Ovary (tissue), 3 donors: ENCODE data around the gene ITGA6.

Experiments
- EP300 ChIP-seq: sonication (generic); formaldehyde crosslinking; IDR thresholded peaks from one replicate; pipeline ENCODE4 v1.6.1; 2017; ENCODE audit warnings: antibody characterized with exemption
- POLR2A ChIP-seq: fragments of 450-650 bp; IDR thresholded peaks from one replicate; pipeline ENCODE4 v1.6.1; 2017; ENCODE audit warnings: antibody characterized with exemption, mild to moderate bottlenecking, moderate library complexity
- TF ChIP-seq, protein P1 (sequence below), 3 donors: fragments of 450-650 bp in 2 of 3; fragments of 200-600 bp in 1 of 3; IDR thresholded peaks; one replicate each; pipeline versions ENCODE4 v1.5.1 to v1.8.0; 2016 to 2022; ENCODE audit warnings: antibody characterized with exemption in 3 of 3, mild to moderate bottlenecking in 1 of 3
- donor health status: DM: no; HTN: no; CAD: no.

GRCh38 chr2:172409042-172409441, 18.3 kb upstream of the ITGA6 start:
- TF ChIP-seq, protein P1, sequence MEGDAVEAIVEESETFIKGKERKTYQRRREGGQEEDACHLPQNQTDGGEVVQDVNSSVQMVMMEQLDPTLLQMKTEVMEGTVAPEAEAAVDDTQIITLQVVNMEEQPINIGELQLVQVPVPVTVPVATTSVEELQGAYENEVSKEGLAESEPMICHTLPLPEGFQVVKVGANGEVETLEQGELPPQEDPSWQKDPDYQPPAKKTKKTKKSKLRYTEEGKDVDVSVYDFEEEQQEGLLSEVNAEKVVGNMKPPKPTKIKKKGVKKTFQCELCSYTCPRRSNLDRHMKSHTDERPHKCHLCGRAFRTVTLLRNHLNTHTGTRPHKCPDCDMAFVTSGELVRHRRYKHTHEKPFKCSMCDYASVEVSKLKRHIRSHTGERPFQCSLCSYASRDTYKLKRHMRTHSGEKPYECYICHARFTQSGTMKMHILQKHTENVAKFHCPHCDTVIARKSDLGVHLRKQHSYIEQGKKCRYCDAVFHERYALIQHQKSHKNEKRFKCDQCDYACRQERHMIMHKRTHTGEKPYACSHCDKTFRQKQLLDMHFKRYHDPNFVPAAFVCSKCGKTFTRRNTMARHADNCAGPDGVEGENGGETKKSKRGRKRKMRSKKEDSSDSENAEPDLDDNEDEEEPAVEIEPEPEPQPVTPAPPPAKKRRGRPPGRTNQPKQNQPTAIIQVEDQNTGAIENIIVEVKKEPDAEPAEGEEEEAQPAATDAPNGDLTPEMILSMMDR (IDR thresholded peaks at IDR 0.05), result no peak
- TF ChIP-seq POLR2A, result no peak
- TF ChIP-seq EP300, result no peak
